Measurements from ENCODE around the gene VPS18. TPM values are rescaled to one million over a fixed set of nuclear protein-coding genes. Genes with fewer than 3 reads are reported as not detected.

Gene VPS18
- total and polyA plus RNA-seq, 2 experiments from 2014 or later, result 5.9 to 42.5 TPM

GRCh38 chr15:40948706-40949473, 54.6 kb downstream of the VPS18 start (continued):
- TF ChIP-seq ZNF462 (CRISPR knock-in tag; IDR thresholded peaks at IDR 0.05), result no peak
- no peak for TF ChIP-seq POLR2AphosphoS5 (IDR thresholded peaks at IDR 0.05; ENCODE audit: low read depth)
- no peak for TF ChIP-seq ZNF331 (CRISPR knock-in tag; IDR thresholded peaks at IDR 0.05; ENCODE audit: low read depth)
- no peak for TF ChIP-seq JUNB (IDR thresholded peaks at IDR 0.05; ENCODE audit: unreplicated experiment)

GRCh38 chr15:40949756-40950207, 55.5 kb downstream of the VPS18 start:
- peaks cover 17% of the 10 kb centered on the region for H3K36me3 Mint-ChIP-seq (ENCODE audit: low read depth)
- Histone ChIP-seq H3K36me3 (ENCODE audit: insufficient read depth) (peaks cover 3% of the 10 kb centered on the region; the same call in 1 of the 2 replicates), H3K27me3 (ENCODE audit: insufficient read depth) (no peaks in the 10 kb centered on the region), H4K20me1 (replicated peaks; ENCODE audit: insufficient read depth) (no peaks in the 10 kb centered on the region; the same call in 1 of the 2 replicates), H3K4me2 (no peak overlapping the region), H3K4me3 (no peak overlapping the region), H3K79me2 (replicated peaks; ENCODE audit: insufficient read depth) (peaks cover 14% of the 10 kb centered on the region), H3K27ac (ENCODE audit: low read depth) (no peak overlapping the region), H3K9me2 (ENCODE audit: insufficient read depth) (no peaks in the 10 kb centered on the region), H3K4me1 (ENCODE audit: insufficient read depth) (peaks cover 27% of the 10 kb centered on the region), H2AFZ (peak overlapping the region; percentile 72), H3F3A (replicated peaks; ENCODE audit: low read depth) (peaks cover 9% of the 10 kb centered on the region)
- DNase-seq (ENCODE audit: low spot score), result no peak
- no peak for ATAC-seq
- H3K4me1 Mint-ChIP-seq, result peaks cover 36% of the 10 kb centered on the region
- no peak overlapping the region for H3K27ac Mint-ChIP-seq
- H3K4me3 Mint-ChIP-seq, result no peak overlapping the region
- no peaks in the 10 kb centered on the region; the same call in none of the 3 replicates for H3K9me3 Mint-ChIP-seq
- H3K27me3 Mint-ChIP-seq (ENCODE audit: insufficient read depth, low read depth, poor library complexity), result peaks cover 23% of the 10 kb centered on the region
- TF ChIP-seq STAT1 (IDR thresholded peaks at IDR 0.05; ENCODE audit: unreplicated experiment), result no peak
- no peak for TF ChIP-seq CREB1 (CRISPR knock-in tag; IDR thresholded peaks at IDR 0.05; ENCODE audit: low read depth)
- no peak for TF ChIP-seq POLR2AphosphoS5 (IDR thresholded peaks at IDR 0.05; ENCODE audit: low read depth)
- TF ChIP-seq NANOG (IDR thresholded peaks at IDR 0.05; ENCODE audit: borderline replicate concordance), result no peak
- no peak for TF ChIP-seq EZH2 (IDR thresholded peaks at IDR 0.05; ENCODE audit: low read depth, unreplicated experiment)
- TF ChIP-seq REST (IDR thresholded peaks at IDR 0.05; ENCODE audit: unreplicated experiment), result no peak
- TF ChIP-seq JUNB (IDR thresholded peaks at IDR 0.05; ENCODE audit: unreplicated experiment), result no peak
- TF ChIP-seq ZNF114 (CRISPR knock-in tag; IDR thresholded peaks at IDR 0.05), result no peak
- no peak for TF ChIP-seq ZNF331 (CRISPR knock-in tag; IDR thresholded peaks at IDR 0.05; ENCODE audit: low read depth)
